Measurements from ENCODE around the gene SPATS2L.

DNA sequence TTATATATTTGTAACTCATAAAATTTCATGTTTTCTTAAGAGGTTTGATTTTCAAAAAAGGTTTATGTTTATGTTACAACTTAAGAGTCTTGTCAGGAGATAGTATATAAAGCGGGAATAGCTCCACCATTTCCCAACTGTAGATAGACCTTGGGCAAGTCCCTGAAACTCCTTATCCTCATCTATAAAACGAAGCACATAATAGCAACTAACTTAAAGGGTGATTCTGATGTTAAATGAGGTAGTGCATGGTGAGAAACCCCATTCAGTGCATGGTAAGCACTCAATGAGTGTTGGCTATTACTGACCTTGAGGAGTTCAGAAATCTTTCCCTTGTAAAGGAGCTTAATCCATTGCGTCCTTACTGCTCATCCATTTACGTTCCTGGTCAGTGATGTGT is 169.3 kb downstream of the SPATS2L start:
- TF ChIP-seq POLR2A (IDR thresholded peaks at IDR 0.05; ENCODE audit: low read depth) (no peak), CTCF (IDR thresholded peaks at IDR 0.05) (no peak)

Measured in esophagus muscularis mucosa (tissue), 3 donors.